ENCODE data around the gene VAC14.

- no peak for TF ChIP-seq LEF1 (IDR thresholded peaks at IDR 0.05; ENCODE audit: borderline replicate concordance)
- no peak for TF ChIP-seq SP1 (IDR thresholded peaks at IDR 0.05)
- no peak for TF ChIP-seq NFRKB (IDR thresholded peaks at IDR 0.05)
- no peak for TF ChIP-seq BHLHE40 (IDR thresholded peaks at IDR 0.05; ENCODE audit: borderline replicate concordance)
- TF ChIP-seq SUZ12 (IDR thresholded peaks at IDR 0.05), result no peak
- TF ChIP-seq FOXM1 (IDR thresholded peaks at IDR 0.05; ENCODE audit: borderline replicate concordance), result no peak
- TF ChIP-seq ELF4 (IDR thresholded peaks at IDR 0.05), result no peak
- TF ChIP-seq HDGF (IDR thresholded peaks at IDR 0.05; ENCODE audit: borderline replicate concordance), result no peak
- no peak for TF ChIP-seq FOXA1 (IDR thresholded peaks at IDR 0.05)
- no peak for TF ChIP-seq FOXK2 (IDR thresholded peaks at IDR 0.05)
- no peak for TF ChIP-seq L3MBTL2 (conservative IDR thresholded peaks at IDR 0.05)
These were observed 72.8 kb downstream of the VAC14 start for GRCh38 chr16:70728150-70728549.
